WTC11 (cell line): ENCODE data around the gene PPP1R14C.

Experiments
- CTCF ChIP-seq: fragments of 200-600 bp; IDR thresholded peaks from 2 replicates; pipeline ENCODE4 v1.8.0; 2022; ENCODE audit warnings: antibody characterized with exemption
- E2F4 ChIP-seq: sonication (generic); formaldehyde crosslinking; IDR thresholded peaks from 2 replicates; pipeline ENCODE4 v1.8.1; 2022; ENCODE audit warnings: low read depth, mild to moderate bottlenecking, moderate library complexity, missing genetic modification reagents, borderline replicate concordance
- GABPB1 ChIP-seq: sonication (generic); formaldehyde crosslinking; IDR thresholded peaks from 2 replicates; pipeline ENCODE4 v1.8.1; 2023; ENCODE audit warnings: mild to moderate bottlenecking, missing genetic modification reagents
- JUN ChIP-seq: sonication (generic); formaldehyde crosslinking; IDR thresholded peaks from 2 replicates; pipeline ENCODE4 v1.8.0; 2023; ENCODE audit warnings: mild to moderate bottlenecking, missing genetic modification reagents
- NFYB ChIP-seq: sonication (generic); formaldehyde crosslinking; conservative IDR thresholded peaks from 2 replicates; pipeline ENCODE4 v1.8.0; 2022; ENCODE audit warnings: low read depth, missing genetic modification reagents
- NR2C2 ChIP-seq: sonication (generic); formaldehyde crosslinking; IDR thresholded peaks from 2 replicates; pipeline ENCODE4 v1.8.0; 2022; ENCODE audit warnings: mild to moderate bottlenecking, missing genetic modification reagents
- TEAD4 ChIP-seq: sonication (generic); formaldehyde crosslinking; IDR thresholded peaks from 2 replicates; pipeline ENCODE4 v1.8.0; 2022; ENCODE audit warnings: mild to moderate bottlenecking, missing genetic modification reagents
- ZBTB43 ChIP-seq: sonication (generic); formaldehyde crosslinking; IDR thresholded peaks from 2 replicates; pipeline ENCODE4 v1.8.1; 2023; ENCODE audit warnings: mild to moderate bottlenecking, missing genetic modification reagents
- ZMAT4 ChIP-seq: fragments of 250-450 bp; sonication (Bioruptor Pico); IDR thresholded peaks from 2 replicates; pipeline ENCODE4 v1.9.0; 2021; ENCODE audit warnings: mild to moderate bottlenecking

- TF ChIP-seq NFYB (CRISPR knock-in tag): no peak
- TF ChIP-seq ZMAT4: no peak
- TF ChIP-seq TEAD4 (CRISPR knock-in tag): no peak
- TF ChIP-seq JUN (CRISPR knock-in tag): no peak
- TF ChIP-seq NR2C2: no peak
- no peak for TF ChIP-seq CTCF
- TF ChIP-seq E2F4 (CRISPR knock-in tag): no peak
- TF ChIP-seq GABPB1: no peak
- no peak for TF ChIP-seq ZBTB43 (CRISPR knock-in tag)
Measured at GRCh38 chr6:150150821-150151646, 8.2 kb downstream of the PPP1R14C start.
